GM21737 (cell line): Measurements from ENCODE around the gene RTEL1.
"Not testable (repeated sequence)": the region's sequence is repeated elsewhere in the genome, so short reads cannot be mapped to it uniquely, and the experiment has no call there.

Experiments used
- ATAC-seq: cut with Tn5 transposase; IDR thresholded peaks from one replicate; pipeline ENCODE4 v1.9.1; 2021; ENCODE audit warnings: mild to moderate bottlenecking, moderate library complexity; ENCODE audit not compliant: unreplicated experiment

Gene RTEL1

DNA sequence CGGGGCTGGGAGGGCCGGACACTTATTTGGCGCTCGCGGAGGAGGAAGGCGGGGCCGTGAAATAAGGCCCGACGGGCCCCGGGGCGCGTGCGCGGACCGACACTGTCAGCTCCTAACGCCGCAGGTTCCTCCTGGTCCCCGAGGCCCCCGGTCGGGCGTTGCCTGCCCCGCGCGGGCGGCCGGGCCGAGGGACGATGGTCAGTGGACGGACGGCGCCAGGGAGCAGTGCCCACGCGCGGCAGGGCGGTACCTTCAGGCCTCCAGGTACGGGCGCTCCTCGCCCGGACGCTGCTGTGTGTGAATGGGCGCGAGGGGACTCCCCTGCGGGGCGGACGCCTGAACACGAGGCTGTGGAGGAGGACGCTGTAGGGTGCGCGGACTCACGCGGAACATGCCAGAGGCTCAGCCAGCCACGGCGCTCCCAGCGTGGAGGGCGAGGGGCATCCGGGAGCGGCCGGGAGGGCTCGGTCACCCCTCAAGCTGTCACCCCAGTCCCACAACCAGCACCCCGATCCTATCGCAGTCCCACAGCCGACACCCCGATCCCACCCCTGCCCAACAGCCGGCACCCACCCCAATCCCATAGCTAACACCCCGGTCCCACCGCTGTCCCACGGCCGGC, 30.9 kb upstream of the RTEL1 start:
- ATAC-seq: peak; percentile 81

DNA sequence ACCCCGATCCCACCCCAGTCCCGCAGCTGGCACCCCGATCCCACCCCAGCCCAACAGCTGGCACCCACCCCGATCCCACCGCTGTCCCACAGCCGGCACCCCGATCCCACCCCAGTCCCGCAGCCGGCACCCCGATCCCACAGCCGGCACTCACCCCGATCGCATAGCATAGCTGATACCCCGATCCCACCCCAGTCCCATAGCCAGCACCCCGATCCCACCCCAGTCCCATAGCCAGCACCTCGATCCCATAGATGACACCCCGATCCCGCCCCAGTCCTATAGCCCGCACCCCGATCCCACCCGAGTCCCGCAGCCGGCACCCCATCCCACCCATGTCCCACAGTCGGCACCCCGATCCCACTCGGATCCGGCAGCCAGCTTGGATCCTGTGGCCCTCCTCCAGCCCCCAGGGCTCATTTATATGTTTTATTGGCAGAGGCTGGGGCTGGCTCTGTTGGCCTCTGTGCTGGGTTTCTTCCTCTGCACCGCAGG, 30.3 kb upstream of the RTEL1 start:
- no peak for ATAC-seq

DNA sequence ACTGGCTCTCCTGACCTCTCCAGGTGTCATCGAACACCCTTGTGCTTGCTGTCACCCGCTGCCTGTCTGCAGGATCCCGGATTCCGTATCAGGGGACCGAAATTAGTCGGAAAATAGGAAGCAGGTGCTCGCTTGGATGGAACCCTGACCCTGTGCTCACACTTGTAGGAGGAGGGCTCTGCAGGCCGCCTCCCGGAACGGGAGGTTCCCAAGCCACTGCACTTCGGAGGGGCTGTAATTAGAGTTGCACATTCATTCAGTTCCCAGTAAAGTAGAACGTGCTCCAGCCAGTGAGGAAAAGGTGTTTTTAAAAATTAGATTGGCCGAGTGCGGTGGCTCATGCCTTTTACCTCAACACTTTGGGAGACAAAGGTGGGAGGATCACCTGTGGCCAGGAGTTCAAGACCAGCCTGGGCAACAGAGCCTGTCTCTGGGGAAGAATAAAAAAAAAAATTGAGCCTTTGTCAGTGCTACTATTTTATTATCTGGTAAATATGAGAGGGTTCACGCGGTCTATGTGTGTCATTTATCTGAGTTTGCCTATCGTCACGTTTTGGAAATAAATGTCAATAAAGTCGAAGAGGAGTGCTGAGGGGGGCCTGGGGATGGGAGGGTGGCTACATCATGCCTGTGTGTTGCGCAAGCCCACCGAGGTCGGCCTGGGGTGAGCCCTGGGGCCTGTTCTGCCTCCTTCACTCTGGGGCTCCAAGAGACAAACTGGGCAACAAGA, 29.7 kb upstream of the RTEL1 start:
- no peak for ATAC-seq

DNA sequence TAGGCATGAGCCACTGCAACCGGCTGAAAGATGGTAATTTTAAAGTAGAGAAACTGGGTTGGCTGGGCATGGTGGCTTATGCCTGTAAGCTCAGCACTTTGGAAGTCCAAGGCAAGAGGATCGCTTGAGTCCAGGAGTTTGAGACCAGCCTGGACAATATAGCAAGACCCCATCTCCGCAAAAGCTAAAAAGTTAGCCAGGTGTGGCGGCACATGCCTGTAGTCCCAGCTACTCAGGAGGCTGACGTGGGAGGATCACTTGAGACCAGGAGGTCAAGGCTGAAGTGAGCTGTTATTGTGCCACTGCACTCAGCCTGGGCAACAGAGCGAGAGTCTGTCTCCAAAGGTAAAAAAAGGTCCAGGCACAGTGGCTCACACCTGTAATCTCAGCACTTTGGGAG, 27.2 kb upstream of the RTEL1 start:
- not testable (repeated sequence) for ATAC-seq

DNA sequence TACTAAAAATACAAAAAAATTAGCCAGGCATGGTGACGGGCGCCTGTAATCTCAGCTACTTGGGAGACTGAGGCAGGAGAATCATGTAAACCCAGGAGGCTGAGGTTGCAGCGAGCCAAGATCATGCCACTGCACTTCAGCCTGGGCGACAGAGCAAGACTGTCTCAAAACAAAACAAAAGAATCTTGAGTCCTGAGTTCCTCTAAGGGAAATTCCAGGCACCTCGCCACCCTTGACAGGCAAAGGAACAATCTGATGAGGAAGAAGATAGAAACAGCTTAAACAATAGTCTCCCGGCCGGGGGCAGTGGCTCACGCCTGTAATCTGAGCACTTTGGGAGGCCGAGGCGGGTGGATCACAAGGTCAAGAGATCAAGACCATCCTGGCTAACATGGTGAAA, 26.7 kb upstream of the RTEL1 start:
- not testable (repeated sequence) for ATAC-seq

DNA sequence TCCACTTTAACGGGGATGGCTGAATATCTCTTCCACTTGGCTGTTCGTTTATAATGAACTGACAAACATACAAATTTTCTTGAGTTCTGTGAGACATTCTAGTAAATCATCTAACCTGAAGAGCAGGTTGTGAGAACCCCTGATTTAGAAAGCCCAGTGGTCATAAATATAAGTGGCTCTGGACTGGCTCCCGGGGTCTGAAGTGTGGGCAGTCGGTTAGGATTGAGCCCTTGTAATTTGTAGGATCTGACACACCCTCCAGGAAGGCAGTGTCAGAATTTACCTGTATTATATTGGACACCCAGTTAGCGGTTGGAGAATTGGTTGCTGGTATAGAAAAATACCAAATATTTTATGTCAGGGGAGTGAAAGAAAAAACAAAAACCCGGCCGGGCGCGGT, 24.4 kb upstream of the RTEL1 start:
- no peak for ATAC-seq

DNA sequence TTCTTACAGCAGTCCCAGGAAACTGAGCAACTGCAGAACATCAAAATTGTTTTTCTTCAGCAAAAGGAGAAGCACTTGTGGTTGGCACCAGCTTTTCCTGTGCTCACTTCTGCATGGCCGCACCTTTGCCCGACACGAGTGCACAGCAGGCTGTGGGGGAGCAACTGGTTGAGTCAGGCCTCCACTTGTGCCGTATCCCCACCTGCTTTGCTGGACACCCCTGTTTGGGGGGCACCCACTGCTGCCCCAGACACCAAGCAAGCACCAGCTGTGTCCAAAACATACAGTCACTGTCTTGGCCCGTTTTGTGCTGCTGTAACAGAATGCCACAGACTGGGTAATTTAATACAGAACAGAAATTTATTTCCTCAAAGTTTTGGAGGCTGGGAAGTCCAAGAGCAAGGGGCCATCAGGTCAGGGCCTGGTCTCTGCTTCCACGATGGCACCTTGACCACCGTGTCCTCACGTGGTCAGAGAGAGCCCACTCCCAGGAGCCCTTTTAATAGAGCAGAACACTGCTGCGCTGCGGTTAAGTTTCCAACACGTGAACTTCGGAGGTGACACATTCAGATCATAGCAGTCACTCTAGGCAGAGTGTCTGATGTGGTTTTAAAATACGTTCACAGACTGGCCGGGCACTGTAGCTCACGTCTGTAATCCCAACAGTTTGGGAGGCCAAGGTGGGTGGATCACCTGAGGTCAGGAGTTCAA, 22.5 kb upstream of the RTEL1 start:
- ATAC-seq: peak; percentile 38

DNA sequence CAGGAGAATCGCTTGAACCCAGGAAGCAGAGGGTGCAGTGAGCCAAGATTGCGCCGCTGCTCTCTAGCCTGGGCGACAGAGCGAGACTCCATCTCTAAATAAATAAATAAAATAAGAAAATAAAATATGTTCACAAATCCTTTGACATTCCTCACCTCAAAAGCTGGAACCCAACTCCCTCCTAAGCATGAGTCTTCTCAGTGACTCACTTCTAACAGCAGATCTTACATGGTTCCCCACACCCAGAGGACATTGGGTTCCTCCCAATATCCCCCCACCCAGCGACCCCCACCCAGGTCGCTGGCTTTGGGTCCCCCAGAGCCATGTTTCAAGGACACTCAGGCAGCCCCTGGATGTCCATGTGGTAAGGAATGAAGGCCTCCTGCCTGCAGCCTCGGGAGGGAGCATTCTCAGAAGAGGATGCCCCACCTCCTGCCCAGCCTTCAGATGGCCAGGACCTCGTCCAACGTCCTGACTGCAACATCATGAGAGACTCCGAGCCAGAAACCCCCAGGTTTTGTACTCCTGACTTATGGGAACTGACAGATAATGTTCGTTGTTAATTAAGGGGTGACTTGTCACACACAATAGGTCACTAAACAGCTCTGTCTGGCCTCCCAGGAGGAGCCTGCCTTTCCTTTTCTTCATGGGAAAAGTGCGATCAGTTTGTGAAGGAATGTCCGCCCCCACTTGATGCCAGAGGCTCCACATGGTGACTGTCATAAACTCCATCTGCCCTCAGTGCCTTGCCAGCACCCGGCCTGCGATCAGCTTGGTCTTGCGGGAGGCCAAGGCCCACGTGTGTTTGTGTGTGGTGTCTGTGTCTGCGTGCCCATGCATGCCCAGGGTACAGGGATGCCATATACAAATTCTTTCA, 21.1 kb upstream of the RTEL1 start:
- ATAC-seq: no peak

DNA sequence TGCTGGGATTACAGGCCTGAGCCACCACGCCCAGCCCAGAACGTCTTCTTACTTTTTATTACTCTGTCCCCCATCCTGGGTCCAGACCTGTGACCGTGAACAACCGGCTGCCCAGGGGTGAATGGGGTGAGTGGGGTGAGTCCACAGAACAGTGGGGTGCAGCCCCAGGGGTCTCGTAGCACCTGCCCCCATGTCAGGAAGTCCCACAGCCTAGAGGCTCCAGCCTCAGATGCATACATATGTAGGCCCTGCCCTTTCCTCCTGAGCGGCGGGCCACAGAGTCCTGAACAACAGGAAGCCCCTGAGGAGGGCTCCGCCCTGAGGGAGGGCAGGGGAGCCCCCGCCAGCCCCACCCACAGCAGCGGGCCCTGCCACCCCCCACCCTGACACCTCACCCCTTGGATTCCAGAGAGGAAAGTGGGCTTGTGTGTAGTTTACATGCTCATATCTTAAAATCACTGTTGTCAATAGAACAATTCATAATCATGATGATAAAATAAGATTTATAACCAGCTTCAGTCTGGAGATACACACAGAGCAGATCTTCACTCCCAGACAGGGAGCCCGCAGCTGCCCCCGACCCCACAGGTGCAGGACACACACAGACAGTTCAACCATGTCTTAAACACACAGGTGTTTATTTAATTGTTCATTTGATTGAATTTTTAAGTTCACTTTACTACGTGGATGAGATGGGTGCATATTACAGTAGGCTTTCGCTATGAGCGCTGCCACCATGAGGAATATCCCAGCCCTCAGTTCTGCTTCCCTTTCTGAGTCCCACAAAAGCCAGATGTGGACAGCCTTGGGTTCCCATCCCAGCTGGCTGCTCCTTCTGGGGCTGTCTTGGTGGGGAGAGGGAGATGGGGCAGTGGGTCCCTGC, 18.8 kb upstream of the RTEL1 start:
- no peak for ATAC-seq

DNA sequence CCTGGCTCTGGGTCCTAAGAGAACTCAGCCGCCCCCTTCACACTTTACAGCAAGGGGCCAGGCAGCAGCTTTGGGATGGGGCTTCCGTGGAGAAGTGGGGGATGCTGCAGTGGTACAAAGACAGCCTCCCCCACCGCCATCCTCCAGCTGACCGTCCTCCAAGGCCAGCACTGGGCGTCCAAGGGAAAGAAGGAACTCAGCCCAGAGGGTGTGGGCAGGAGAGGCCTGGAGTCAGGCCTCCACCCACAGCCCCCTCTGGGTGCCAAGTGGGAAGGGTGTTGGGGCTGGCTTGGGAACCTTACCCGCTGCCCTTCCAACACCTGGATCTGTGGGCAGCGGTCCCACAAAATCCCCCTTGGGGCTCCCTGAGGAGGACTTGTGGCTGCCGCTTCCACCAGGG, 18.0 kb upstream of the RTEL1 start:
- ATAC-seq: no peak

DNA sequence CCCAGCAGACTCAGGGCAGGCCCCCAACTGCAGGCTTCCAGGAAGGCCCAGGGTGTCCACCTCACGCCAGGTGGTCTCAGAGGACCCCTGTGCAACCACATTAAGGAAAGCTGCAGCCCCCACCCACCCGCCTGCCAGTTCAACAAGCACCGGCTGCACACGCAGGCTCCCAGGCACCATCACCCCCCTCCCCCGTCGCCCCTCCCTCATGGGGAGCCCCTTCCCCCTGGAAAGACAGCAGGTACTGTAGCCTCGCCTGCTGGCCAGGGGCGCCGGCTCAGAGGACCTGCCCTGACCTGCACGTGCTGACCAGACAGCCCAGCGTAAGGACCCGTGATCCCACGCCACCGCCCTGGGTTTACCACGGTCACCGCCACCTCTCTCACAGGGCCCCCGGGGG, 17.4 kb upstream of the RTEL1 start:
- ATAC-seq: not testable (repeated sequence)

DNA sequence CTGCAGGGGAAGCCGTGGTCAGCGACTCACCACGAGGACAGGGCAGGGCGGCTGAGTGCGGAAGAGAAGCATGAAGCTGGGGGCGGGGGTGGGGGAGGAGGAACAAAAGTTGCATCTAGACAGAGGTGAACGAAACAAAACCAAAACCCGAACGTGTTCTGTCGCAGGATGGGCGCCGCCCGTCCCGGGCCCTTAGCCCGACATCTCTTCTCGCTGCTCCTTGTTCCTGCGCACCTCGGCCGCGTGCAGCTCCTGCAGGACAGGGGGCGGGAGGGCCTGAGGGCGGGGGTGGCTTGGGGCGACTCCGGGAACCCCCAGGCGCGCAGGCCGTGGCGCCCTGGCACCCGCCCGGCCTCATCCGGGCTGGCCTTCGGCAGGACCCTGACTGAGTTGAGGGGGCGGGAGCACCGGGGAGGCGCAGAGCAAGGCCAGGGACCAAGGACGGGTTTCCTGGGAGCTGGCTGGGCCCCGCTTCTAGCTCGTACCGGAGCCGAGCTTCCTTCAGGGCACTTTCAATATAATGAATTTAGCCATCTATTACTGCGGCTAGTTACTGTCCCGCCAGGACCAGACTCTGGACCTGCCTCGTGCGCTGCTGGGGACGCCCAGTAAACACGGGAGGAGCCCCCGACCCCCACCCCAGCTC, 16.8 kb upstream of the RTEL1 start:
- peak; percentile 8 for ATAC-seq

DNA sequence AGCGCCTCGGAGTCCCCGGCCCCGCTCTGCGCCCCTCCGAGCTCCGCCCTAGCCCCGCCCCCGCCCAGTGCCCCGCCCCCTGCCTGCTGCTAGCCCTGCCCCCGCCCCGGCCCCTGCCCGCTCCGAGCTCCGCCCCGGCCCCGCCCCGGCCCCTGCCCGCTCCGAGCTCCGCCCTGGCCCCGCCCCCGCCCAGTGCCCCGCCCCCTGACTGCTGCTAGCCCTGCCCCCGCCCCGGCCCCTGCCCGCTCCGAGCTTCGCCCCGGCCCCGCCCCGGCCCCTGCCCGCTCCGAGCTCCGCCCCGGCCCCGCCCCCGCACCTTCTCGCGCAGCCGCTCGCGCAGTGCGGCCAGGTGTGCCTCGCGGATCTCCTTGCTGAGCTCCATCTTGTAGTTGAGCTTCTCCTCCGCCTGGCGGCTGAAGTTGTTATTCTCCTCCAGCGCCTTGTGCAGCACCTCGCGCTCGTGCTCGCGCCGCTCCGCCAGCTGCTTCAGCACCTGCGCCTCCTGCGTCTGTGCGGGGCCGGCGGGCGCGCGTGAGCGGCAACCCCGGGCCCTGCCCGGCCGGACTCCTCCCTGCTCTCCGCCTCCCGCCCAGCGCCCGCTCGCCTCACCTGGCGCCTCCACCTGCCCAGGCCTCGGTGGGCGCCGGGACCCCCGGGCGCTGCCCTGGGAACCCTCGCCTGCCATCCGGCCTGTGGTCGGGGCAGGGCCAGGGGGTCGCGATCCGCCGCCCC, 16.2 kb upstream of the RTEL1 start:
- peak; percentile 49 for ATAC-seq

DNA sequence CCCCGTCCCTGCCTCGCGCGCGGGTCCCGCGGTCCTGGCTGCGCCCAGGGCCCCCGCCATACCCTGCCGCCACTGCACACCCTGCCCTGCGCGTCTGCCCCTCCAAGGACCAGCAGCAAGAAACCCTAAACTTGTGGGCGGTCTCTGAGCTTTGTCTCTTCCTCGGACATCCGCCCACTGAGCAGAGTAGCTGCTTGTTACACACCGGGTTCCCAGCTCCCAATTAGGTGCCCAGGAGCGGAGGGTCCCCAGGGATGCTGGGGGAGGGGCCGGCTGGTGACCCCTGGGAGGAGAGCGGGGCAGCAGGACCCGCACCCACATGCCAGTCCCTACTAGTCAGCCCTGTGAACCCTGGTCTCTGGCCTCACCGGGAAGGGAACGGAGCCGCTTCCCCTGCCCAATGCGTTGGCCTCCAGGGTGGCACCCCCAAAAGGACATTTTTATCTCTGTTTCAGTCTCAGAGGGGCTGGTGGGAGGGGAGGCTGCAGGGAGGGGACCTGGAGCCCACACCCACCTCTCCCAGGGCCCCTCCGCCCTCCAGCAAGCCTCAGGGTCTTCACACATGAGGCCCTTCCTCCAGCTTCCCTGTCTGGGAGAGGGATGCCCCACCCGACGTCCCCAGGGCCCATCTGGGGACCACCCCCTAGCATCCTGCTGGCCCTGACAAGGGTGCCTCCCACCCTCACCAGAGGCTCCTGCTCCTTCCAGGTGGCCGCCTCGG, 15.4 kb upstream of the RTEL1 start:
- ATAC-seq: no peak

DNA sequence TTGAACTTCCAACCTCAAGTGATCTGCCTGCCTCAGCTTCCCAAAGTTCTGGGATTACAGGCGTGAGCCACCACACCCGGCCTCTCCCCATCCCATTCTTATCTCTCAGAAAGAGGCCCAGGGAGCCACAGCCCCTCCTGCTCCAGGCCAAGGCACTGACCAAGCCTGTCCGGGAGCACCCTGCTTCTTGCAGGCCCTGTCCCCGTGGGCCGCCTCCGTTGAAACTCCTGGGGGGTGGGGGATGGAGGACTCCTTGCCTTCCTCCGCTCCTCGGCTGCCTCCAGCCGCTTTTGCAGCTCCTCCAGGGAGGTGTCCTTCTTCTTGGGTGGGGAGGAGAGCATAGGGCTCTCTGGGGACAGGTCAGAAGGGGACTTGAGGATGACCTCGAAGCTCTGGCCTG, 14.6 kb upstream of the RTEL1 start:
- ATAC-seq: no peak

DNA sequence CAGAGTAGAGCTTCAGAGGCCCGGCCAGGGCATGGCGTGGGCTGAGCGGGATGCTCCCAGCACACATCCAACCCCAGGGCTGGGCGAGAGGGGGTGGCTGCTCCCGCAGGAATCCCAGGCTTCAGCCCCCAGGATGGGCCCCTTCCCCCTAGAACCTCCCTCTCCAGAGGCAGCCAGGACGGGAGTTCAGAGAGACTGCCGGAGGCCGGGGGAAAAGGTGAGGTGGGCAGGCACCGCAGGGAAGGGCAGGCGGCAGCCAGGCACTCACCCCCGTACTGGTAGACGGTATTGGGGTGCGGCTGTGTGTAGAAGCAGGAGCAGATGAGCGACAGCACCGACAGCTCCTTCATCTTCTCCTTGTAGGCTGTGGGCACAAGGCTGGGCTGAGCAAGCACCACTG, 14.2 kb upstream of the RTEL1 start:
- ATAC-seq: no peak

DNA sequence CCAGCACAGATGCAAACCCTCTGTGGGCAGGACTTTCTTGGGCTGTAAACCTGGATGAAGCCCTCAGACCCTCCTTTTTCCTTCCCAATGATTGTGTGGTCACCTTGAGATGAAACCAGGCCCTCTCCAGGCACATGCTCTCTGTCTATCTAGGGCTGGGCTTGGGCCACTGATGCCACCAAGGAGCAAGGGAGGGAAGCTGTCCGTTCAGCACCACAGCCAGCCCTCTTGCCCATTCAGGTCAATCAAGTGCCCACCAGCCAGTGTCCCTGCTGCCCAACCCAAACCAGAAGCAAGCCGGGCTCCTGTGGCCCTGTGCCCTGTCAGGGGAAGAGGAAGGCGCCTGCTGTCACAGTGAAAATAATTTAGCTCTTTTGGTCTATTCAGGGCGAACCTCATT, 12.9 kb upstream of the RTEL1 start:
- ATAC-seq: no peak

DNA sequence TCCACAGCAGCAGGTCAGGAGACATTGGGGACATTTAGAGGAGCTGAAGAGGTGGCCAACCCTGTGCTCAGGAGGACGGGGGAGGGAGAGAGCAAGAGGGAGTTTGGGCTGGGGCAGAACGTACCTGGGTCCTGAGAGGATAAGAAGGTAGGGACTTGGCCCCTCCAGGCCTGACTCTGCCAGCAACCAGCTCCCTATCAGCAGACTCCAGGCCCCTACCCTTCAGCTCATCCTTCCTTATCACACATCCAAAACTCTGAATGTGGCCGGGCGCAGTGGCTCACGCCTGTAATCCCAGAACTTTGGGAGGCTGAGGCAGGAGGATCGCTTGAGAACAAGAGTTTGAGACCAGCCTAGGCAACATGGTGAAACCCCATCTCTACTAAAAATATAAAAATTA, 9.9 kb upstream of the RTEL1 start:
- ATAC-seq: no peak
